Middle frontal gyrus (tissue), 1 donor: ENCODE results near the gene NEK6.
A peak's percentile ranks its signal among the peaks of the same experiment; 100 is the strongest.

Experiments
- DNase-seq: peaks from one replicate; pipeline ENCODE4 v3.0.0-alpha.2; 2015; ENCODE audit warnings: low spot score; ENCODE audit errors: extremely low spot score

The NEK6 gene

GRCh38 chr9:124257844-124258606 lies at the start of gene NEK6:
TSS of gene NEK6 (plus strand) at chr9:124257949. CDS start at chr9:124301965, 44,016 bp downstream.
- DNase-seq: no peak

GRCh38 chr9:124208571-124208970 lies 49.2 kb upstream of the NEK6 start:
- no peak for DNase-seq

- DNase-seq: no peak
Measured at GRCh38 chr9:124209279-124209678, 48.5 kb upstream of the NEK6 start.

- no peak for DNase-seq
Measured at GRCh38 chr9:124209774-124210173, 48.0 kb upstream of the NEK6 start.

GRCh38 chr9:124210697-124211096 lies 47.1 kb upstream of the NEK6 start:
- DNase-seq: no peak

GRCh38 chr9:124212381-124213050 lies 45.2 kb upstream of the NEK6 start:
- DNase-seq: no peak

GRCh38 chr9:124213396-124213795 lies 44.4 kb upstream of the NEK6 start:
- no peak for DNase-seq

GRCh38 chr9:124214116-124214515 lies 43.6 kb upstream of the NEK6 start:
- DNase-seq: no peak

GRCh38 chr9:124214596-124215367 lies 43.0 kb upstream of the NEK6 start:
- DNase-seq: no peak

GRCh38 chr9:124215368-124215910 lies 42.3 kb upstream of the NEK6 start:
- DNase-seq: no peak

- DNase-seq: no peak
Measured at GRCh38 chr9:124215956-124216355, 41.8 kb upstream of the NEK6 start.

GRCh38 chr9:124216474-124217176 lies 41.1 kb upstream of the NEK6 start:
- DNase-seq: no peak

GRCh38 chr9:124217836-124218437 lies 39.8 kb upstream of the NEK6 start:
- DNase-seq: no peak

GRCh38 chr9:124218438-124218982 lies 39.2 kb upstream of the NEK6 start:
- no peak for DNase-seq

- no peak for DNase-seq
Measured at GRCh38 chr9:124218987-124219461, 38.7 kb upstream of the NEK6 start.

- DNase-seq: no peak
Measured at GRCh38 chr9:124220946-124221451, 36.8 kb upstream of the NEK6 start.

GRCh38 chr9:124221676-124222075 lies 36.1 kb upstream of the NEK6 start:
- DNase-seq: no peak

GRCh38 chr9:124222109-124222508 lies 35.6 kb upstream of the NEK6 start:
- DNase-seq: no peak

GRCh38 chr9:124222918-124223720 lies 34.6 kb upstream of the NEK6 start:
- DNase-seq: peak; percentile 14
